Measurements from ENCODE around the gene ZBTB34. TPM values are rescaled to one million over a fixed set of nuclear protein-coding genes. Genes with fewer than 3 reads are reported as not detected.

Gene ZBTB34
- total RNA-seq, 5 donors from 2014 or later (not counting 1 experiment from before 2014, with no cell fraction given), result 5.4 to 8.7 (median 7.9) TPM

DNA sequence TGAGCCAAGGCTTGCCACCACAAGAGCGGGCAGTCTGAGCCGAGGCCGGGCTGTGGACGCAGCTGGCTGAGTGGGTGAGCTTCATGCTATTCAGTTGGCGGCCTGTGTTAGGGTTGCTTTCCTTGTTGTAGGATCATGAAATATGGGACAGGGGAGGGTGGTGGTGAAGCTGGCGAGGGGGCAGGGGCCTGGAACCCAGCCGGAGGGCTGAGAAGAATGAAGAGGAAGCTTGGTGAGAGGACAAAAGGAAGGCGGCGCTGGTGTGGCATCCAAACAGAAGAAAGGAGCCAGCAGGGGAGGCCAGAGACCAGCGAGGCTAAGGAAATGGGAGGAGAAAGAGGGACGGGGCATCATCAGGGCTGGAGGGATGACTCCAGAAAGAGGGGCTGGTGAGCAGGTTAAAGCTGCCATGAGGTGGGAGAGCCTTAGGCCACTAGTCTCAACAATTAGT, 72.5 kb downstream of the ZBTB34 start:
- H3K27ac ChIP-seq (ENCODE audit: low read length), result no peak overlapping the region
- WGBS (ENCODE audit: insufficient coverage), result 87% methylated on average over 11 of the region's 11 CpGs
- Mint-ChIP-seq H3K9me3 (peaks cover 0 to 4% (median 0%) of the 10 kb centered on the region in 3 donors), H3K36me3 (no peaks in the 10 kb centered on the region), H3K4me1 (no peaks in the 10 kb centered on the region), H3K4me3 (no peak overlapping the region), H3K27me3 (peaks cover 0 to 6% of the 10 kb centered on the region in 2 donors), H3K27ac (no peak overlapping the region)
- DNase-seq (no peak), ATAC-seq (replicated peaks in 1 of 4) (no peak)
- H3K36me3 ChIP-seq (ENCODE audit: control insufficient read depth in 2 of 2, extremely low read depth in 1 of 2, insufficient read depth in 1 of 2, low read length in 1 of 2), result no peaks in the 10 kb centered on the region
- ChIA-PET CTCF (no interaction called here), POLR2A (no interaction called here)
- H3K4me1 ChIP-seq (ENCODE audit: control insufficient read depth in 1 of 2, extremely low read depth in 1 of 2, insufficient read depth in 2 of 2, low read length in 2 of 2), result no peaks in the 10 kb centered on the region
- no peak overlapping the region for H3K4me3 ChIP-seq (ENCODE audit: control insufficient read depth in 1 of 2, extremely low read depth in 1 of 2, low read length in 1 of 2)
- peaks cover 2% of the 10 kb centered on the region for H3K9me3 ChIP-seq
- H3K27me3 ChIP-seq (replicated peaks in 1 of 2; ENCODE audit: control insufficient read depth in 2 of 2, extremely low read depth in 1 of 2, insufficient read depth in 2 of 2, low read length in 1 of 2), result peaks cover 0 to 5% of the 10 kb centered on the region in 2 experiments

DNA sequence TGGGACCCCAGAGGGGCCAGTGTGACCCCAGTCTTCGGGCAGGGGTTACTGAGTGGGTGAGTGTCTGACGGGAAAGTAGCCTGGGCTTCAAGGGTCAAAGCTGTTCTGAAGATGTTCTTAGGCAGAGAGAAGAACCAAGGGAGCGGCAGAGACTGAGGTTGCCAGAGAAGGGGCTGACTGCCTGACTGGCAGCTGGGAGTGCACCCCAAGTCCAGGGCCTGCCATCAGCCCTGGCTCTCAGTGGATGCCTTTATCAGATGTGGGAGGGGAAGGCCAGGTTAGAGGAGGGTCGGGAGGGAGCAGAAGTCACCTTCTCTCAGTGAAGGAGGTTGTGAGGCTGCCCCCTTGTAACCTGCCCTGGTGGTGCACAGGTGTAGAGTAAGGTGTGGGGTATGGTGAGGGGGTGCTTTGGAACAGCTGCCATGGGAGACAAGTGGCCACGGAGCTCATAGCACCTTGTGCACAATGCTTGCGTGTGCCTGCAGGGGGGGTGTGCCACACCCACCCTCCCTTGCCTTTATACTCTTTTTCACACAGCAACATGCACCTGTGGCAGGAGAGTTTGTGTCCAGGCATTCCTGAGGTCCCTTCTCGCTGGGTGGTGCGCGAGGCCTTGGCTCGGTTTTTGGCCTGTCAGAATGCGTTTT, 73.0 kb downstream of the ZBTB34 start:
- Histone ChIP-seq H3K27ac (ENCODE audit: low read length) (no peak overlapping the region), H3K4me3 (ENCODE audit: control insufficient read depth in 1 of 2, extremely low read depth in 1 of 2, low read length in 1 of 2) (no peak overlapping the region), H3K27me3 (replicated peaks in 1 of 2; ENCODE audit: control insufficient read depth in 2 of 2, extremely low read depth in 1 of 2, insufficient read depth in 2 of 2, low read length in 1 of 2) (peaks cover 0 to 5% of the 10 kb centered on the region in 2 experiments), H3K36me3 (ENCODE audit: control insufficient read depth in 2 of 2, extremely low read depth in 1 of 2, insufficient read depth in 1 of 2, low read length in 1 of 2) (no peaks in the 10 kb centered on the region), H3K9me3 (peaks cover 2% of the 10 kb centered on the region), H3K4me1 (ENCODE audit: control insufficient read depth in 1 of 2, extremely low read depth in 1 of 2, insufficient read depth in 2 of 2, low read length in 2 of 2) (no peaks in the 10 kb centered on the region)
- H3K4me1 Mint-ChIP-seq, result no peaks in the 10 kb centered on the region
- no peaks in the 10 kb centered on the region for H3K36me3 Mint-ChIP-seq
- H3K9me3 Mint-ChIP-seq, result peaks cover 0 to 4% (median 0%) of the 10 kb centered on the region in 3 donors
- no peak for DNase-seq
- 80% methylated on average over 5 of the region's 11 CpGs for WGBS (ENCODE audit: insufficient coverage)
- no peak overlapping the region for H3K4me3 Mint-ChIP-seq
- CTCF ChIA-PET, result no interaction called here
- POLR2A ChIA-PET, result no interaction called here
- no peak overlapping the region for H3K27ac Mint-ChIP-seq
- peaks cover 0 to 6% of the 10 kb centered on the region in 2 donors for H3K27me3 Mint-ChIP-seq
- no peak for ATAC-seq (replicated peaks in 1 of 4)

- H3K4me3 ChIP-seq (ENCODE audit: control insufficient read depth in 1 of 2, extremely low read depth in 1 of 2, low read length in 1 of 2), result no peak overlapping the region
- Mint-ChIP-seq H3K27ac (no peak overlapping the region), H3K4me1 (no peaks in the 10 kb centered on the region), H3K36me3 (no peaks in the 10 kb centered on the region), H3K9me3 (peaks cover 0 to 4% (median 0%) of the 10 kb centered on the region in 3 donors), H3K27me3 (peaks cover 0 to 6% of the 10 kb centered on the region in 2 donors), H3K4me3 (no peak overlapping the region)
- ATAC-seq (replicated peaks in 1 of 4) (no peak), DNase-seq (no peak)
- H3K27ac ChIP-seq (ENCODE audit: low read length), result no peak overlapping the region
- ChIA-PET POLR2A (interaction anchor here in 1 of 2 donors (0.5 kb wide), 1 partner anchor 715 kb away, joined by 5 read pairs; no protein-coding TSS in a partner anchor), CTCF (no interaction called here)
- WGBS (ENCODE audit: insufficient coverage), result 56% methylated on average over 7 of the region's 8 CpGs
- no peaks in the 10 kb centered on the region for H3K4me1 ChIP-seq (ENCODE audit: control insufficient read depth in 1 of 2, extremely low read depth in 1 of 2, insufficient read depth in 2 of 2, low read length in 2 of 2)
- H3K27me3 ChIP-seq (replicated peaks in 1 of 2; ENCODE audit: control insufficient read depth in 2 of 2, extremely low read depth in 1 of 2, insufficient read depth in 2 of 2, low read length in 1 of 2), result peaks cover 0 to 5% of the 10 kb centered on the region in 2 experiments
- H3K36me3 ChIP-seq (ENCODE audit: control insufficient read depth in 2 of 2, extremely low read depth in 1 of 2, insufficient read depth in 1 of 2, low read length in 1 of 2), result no peaks in the 10 kb centered on the region
- H3K9me3 ChIP-seq, result peaks cover 2% of the 10 kb centered on the region
Measured at GRCh38 chr9:126934441-126934840, 74.0 kb downstream of the ZBTB34 start.

Other genes starting within 250 kb of the ZBTB34 start
- not detected for gene LMX1B, start 246.7 kb upstream of the ZBTB34 start, total RNA-seq
- gene ZBTB43, start 55.6 kb upstream of the ZBTB34 start, total RNA-seq, result 10 to 100 TPM; 16.1 to 53.3 (median 20.4) TPM
- 10 to 100 TPM in 1 of 5 donors, 1 to 10 TPM in 4; 7.3 to 13.9 (median 9.4) TPM for gene RALGPS1, start 54.1 kb downstream of the ZBTB34 start, total RNA-seq

Data from T-cell (primary cell).